Jurkat, Clone E6-1 (cell line): Measurements from ENCODE around the gene CRACDL.

Source experiments
- DNase-seq: peaks from one replicate; pipeline ENCODE4 v3.0.0-alpha.2; 2011; ENCODE audit warnings: low read depth, low spot score
- H3K4me3 ChIP-seq: 2 replicates; pipeline ENCODE4 v1.5.1; 2011; ENCODE audit warnings: mild to moderate bottlenecking, low read length, control low read depth, moderate library complexity

The CRACDL gene

GRCh38 chr2:98749066-98749450 is 187.0 kb downstream of the CRACDL start:
- no peak overlapping the region for H3K4me3 ChIP-seq
- no peak for DNase-seq

- H3K4me3 ChIP-seq, result no peak overlapping the region
- no peak for DNase-seq
These were observed 187.5 kb downstream of the CRACDL start for GRCh38 chr2:98748292-98749065.

- no peak for DNase-seq
These were observed 188.1 kb downstream of the CRACDL start for GRCh38 chr2:98747888-98748287.

GRCh38 chr2:98746426-98746825 is 189.6 kb downstream of the CRACDL start:
- H3K4me3 ChIP-seq, result no peak overlapping the region
- DNase-seq, result no peak

More at GRCh38 chr2:98747888-98748287, 188.1 kb downstream of the CRACDL start:
- H3K4me3 ChIP-seq, result no peak overlapping the region

- no peak overlapping the region for H3K4me3 ChIP-seq
- DNase-seq, result no peak
These were observed 191.4 kb downstream of the CRACDL start for GRCh38 chr2:98744595-98744994.
